B cell (primary cell): ENCODE data around the gene NSF. TPM values are rescaled to one million over a fixed set of nuclear protein-coding genes. Genes with fewer than 3 reads are reported as not detected.

Source experiments
- ATAC-seq: fragments of 200-7000 bp; cut with Tn5 transposase; one replicate; pipeline ENCODE4 v1.10.0; 2021; ENCODE audit warnings: low read depth, mild to moderate bottlenecking, moderate number of reproducible peaks, moderate library complexity
- CTCF ChIA-PET: fragments of 350-600 bp; sonication (Branson Sonifier 250); formaldehyde crosslinking; loops from one replicate; lab custom pipeline; 2021; ENCODE audit warnings: antibody characterized with exemption, inconsistent platforms; lab: Charles Lee
- POLR2A ChIA-PET: fragments of 350-600 bp; sonication (Branson Sonifier 250); formaldehyde crosslinking; loops from one replicate; lab custom pipeline; 2021; ENCODE audit warnings: antibody characterized with exemption; lab: Charles Lee
- DNase-seq: peaks from one replicate; pipeline ENCODE4 v3.0.0; 2013
- H2AFZ ChIP-seq: 2 replicates; pipeline ENCODE4 v1.6.1; 2012; ENCODE audit warnings: mild to moderate bottlenecking, low read depth, low read length; ENCODE audit not compliant: insufficient read depth, poor library complexity, severe bottlenecking
- H3K27ac ChIP-seq, 2 donors: 1 replicate in 1 of 2; 2 replicates in 1 of 2; pipeline ENCODE4 v1.5.1; 2012 to 2013; ENCODE audit warnings: low read length in 2 of 2, mild to moderate bottlenecking in 2 of 2, moderate library complexity in 1 of 2
- H3K27me3 ChIP-seq, 4 experiments: fragments of 200-600 bp in 1 of 4; sonication (generic) in 1 of 4; replicated peaks in 1 of 4; 1 replicate in 2 of 4; 2 replicates in 2 of 4; pipeline versions ENCODE4 v1.6.1 to v1.7.0; 2013 to 2016; ENCODE audit warnings: low read length in 3 of 4, mild to moderate bottlenecking in 2 of 4, mixed read lengths in 1 of 4, moderate library complexity in 1 of 4; ENCODE audit not compliant: insufficient read depth in 4 of 4, control insufficient read depth in 3 of 4; ENCODE audit errors: control extremely low read depth in 1 of 4
- H3K36me3 ChIP-seq, 2 experiments: replicated peaks in 1 of 2; 1 replicate in 1 of 2; 2 replicates in 1 of 2; pipeline versions ENCODE4 v1.6.1 to v1.7.1; 2013; ENCODE audit warnings: low read length in 1 of 2; ENCODE audit not compliant: insufficient read depth in 2 of 2, control insufficient read depth in 1 of 2; ENCODE audit errors: control extremely low read depth in 1 of 2, extremely low read depth in 1 of 2
- H3K4me1 ChIP-seq, 2 donors: fragments of 200-600 bp in 1 of 2; sonication (generic) in 1 of 2; 1 replicate in 1 of 2; 2 replicates in 1 of 2; pipeline versions ENCODE4 v1.5.1 to v1.6.1; 2013 to 2017; ENCODE audit warnings: low read length in 2 of 2; ENCODE audit not compliant: control insufficient read depth in 2 of 2, insufficient read depth in 2 of 2
- H3K4me2 ChIP-seq: replicated peaks from 2 replicates; pipeline ENCODE3; 2012; ENCODE audit warnings: mild to moderate bottlenecking, low read depth, low read length; ENCODE audit not compliant: poor library complexity, severe bottlenecking
- H3K4me3 ChIP-seq, 5 experiments: fragments of 200-600 bp in 1 of 5; sonication (generic) in 1 of 5; 1 replicate in 3 of 5; 2 replicates in 2 of 5; pipeline versions ENCODE4 v1.5.1 to v1.7.0; 2011 to 2016; ENCODE audit warnings: low read length in 4 of 5, mild to moderate bottlenecking in 4 of 5, low read depth in 2 of 5, control low read depth in 1 of 5, moderate library complexity in 1 of 5; ENCODE audit not compliant: insufficient read depth in 1 of 5; ENCODE audit errors: control extremely low read depth in 1 of 5, extremely low read depth in 1 of 5
- H3K79me2 ChIP-seq: fragments of 200-600 bp; sonication (generic); one replicate; pipeline ENCODE4 v1.6.0; 2016; ENCODE audit warnings: low read length; ENCODE audit not compliant: control insufficient read depth, insufficient read depth
- H3K9ac ChIP-seq: fragments of 200-600 bp; sonication (generic); 2 replicates; pipeline ENCODE4 v1.6.1; 2017; ENCODE audit warnings: mild to moderate bottlenecking, low read length, moderate library complexity
- H3K9me3 ChIP-seq, 3 donors: one replicate each; pipeline versions ENCODE4 v1.6.1 to v1.7.1; 2013; ENCODE audit warnings: low read length in 2 of 3; ENCODE audit not compliant: control insufficient read depth in 2 of 3, insufficient read depth in 1 of 3; ENCODE audit errors: control extremely low read depth in 1 of 3
- H4K20me1 ChIP-seq: 2 replicates; pipeline ENCODE4 v1.6.0; 2012; ENCODE audit warnings: mild to moderate bottlenecking, low read length; ENCODE audit not compliant: insufficient read depth, control insufficient read depth, poor library complexity, severe bottlenecking
- H3K27ac Mint-ChIP-seq: one replicate; pipeline ENCODE4 v1.8.0; 2021; ENCODE audit warnings: mixed read lengths
- H3K27me3 Mint-ChIP-seq: one replicate; pipeline ENCODE4 v1.8.0; 2021; ENCODE audit warnings: mixed read lengths
- H3K4me1 Mint-ChIP-seq: one replicate; pipeline ENCODE4 v1.8.0; 2021; ENCODE audit warnings: mixed read lengths
- H3K4me3 Mint-ChIP-seq: one replicate; pipeline ENCODE4 v1.8.0; 2021; ENCODE audit warnings: mixed read lengths
- H3K9me3 Mint-ChIP-seq: one replicate; pipeline ENCODE4 v1.8.0; 2022; ENCODE audit warnings: mixed read lengths; ENCODE audit not compliant: insufficient read depth
- CTCF ChIP-seq: fragments of 200-600 bp; IDR thresholded peaks from one replicate; pipeline ENCODE4 v1.8.0; 2022; ENCODE audit warnings: antibody characterized with exemption, mild to moderate bottlenecking
- EZH2 ChIP-seq: IDR thresholded peaks from 2 replicates; pipeline ENCODE4 v1.6.1; 2012; ENCODE audit warnings: borderline replicate concordance, low read depth, mild to moderate bottlenecking, moderate library complexity, low read length; ENCODE audit not compliant: insufficient read depth, poor library complexity, severe bottlenecking
- WGBS: methylation state at CpG from one replicate; pipeline ENCODE4 v1.1.5; 2013; ENCODE audit warnings: missing lambda C conversion rate; ENCODE audit not compliant: insufficient coverage; 5-methylcytosine and 5-hydroxymethylcytosine counted together
- intact Hi-C: fragments of 100-400 bp; cut with micrococcal nuclease; formaldehyde crosslinking; loops from one replicate; pipeline ENCODE4 v1.10.0; 2022
- polyA plus RNA-seq: library from polyadenylated mRNA; depleted of rRNA; stranded (reverse); fragments of >200 nt; gene quantifications from 2 replicates; pipeline ENCODE4 v1.2.3, GENCODE V29; 2012
- total RNA-seq, 2 donors: library from RNA; stranded (reverse); fragments of 120-200 nt in 1 of 2; gene quantifications; 1 replicate in 1 of 2; 2 replicates in 1 of 2; pipeline versions ENCODE4 v1.2.3 to v1.2.4, GENCODE V29; 2013 to 2022

Gene NSF
- total and polyA plus RNA-seq, 2 donors (not counting 1 experiment from before 2014, with no cell fraction given) = 10.9 to 91.0 TPM

GRCh38 chr17:46730026-46730425, 139.6 kb downstream of the NSF start:
- no peak overlapping the region for H3K4me3 ChIP-seq
- H3K36me3 ChIP-seq = peaks cover 4 to 14% of the 10 kb centered on the region in 2 experiments
- ChIA-PET POLR2A (no interaction called here), CTCF (no interaction called here)
- H3K9me3 Mint-ChIP-seq = no peaks in the 10 kb centered on the region
- H3K4me3 Mint-ChIP-seq = no peak overlapping the region
- H3K27me3 ChIP-seq = no peaks in the 10 kb centered on the region
- no peaks in the 10 kb centered on the region for H3K79me2 ChIP-seq
- WGBS = no CpG with 5 or more reads among the region's 2 CpGs
- H3K27me3 Mint-ChIP-seq = no peaks in the 10 kb centered on the region
- no peak for ATAC-seq
- peaks cover 2 to 3% of the 10 kb centered on the region in 2 donors for H3K4me1 ChIP-seq
- peaks cover 11% of the 10 kb centered on the region for H3K4me1 Mint-ChIP-seq
- no peak for TF ChIP-seq EZH2
- TF ChIP-seq CTCF = no peak
- no peak overlapping the region for H3K4me2 ChIP-seq
- no peak overlapping the region for H3K9ac ChIP-seq
- H3K27ac ChIP-seq = no peak overlapping the region
- no peak for DNase-seq
- no peaks in the 10 kb centered on the region for H3K9me3 ChIP-seq
- H4K20me1 ChIP-seq = no peaks in the 10 kb centered on the region
- no peak overlapping the region for H3K27ac Mint-ChIP-seq
- H2AFZ ChIP-seq = no peak overlapping the region
- intact Hi-C loops = no loop called here

GRCh38 chr17:46730679-46731078, 140.2 kb downstream of the NSF start:
- H4K20me1 ChIP-seq = no peaks in the 10 kb centered on the region
- no peak for TF ChIP-seq CTCF
- TF ChIP-seq EZH2 = no peak
- H3K9ac ChIP-seq = no peak overlapping the region
- H2AFZ ChIP-seq = no peak overlapping the region
- H3K9me3 ChIP-seq = no peaks in the 10 kb centered on the region
- Mint-ChIP-seq H3K27ac (no peak overlapping the region), H3K4me3 (no peak overlapping the region), H3K9me3 (no peaks in the 10 kb centered on the region), H3K4me1 (peaks cover 16% of the 10 kb centered on the region), H3K27me3 (no peaks in the 10 kb centered on the region)
- no peak for DNase-seq
- no peak overlapping the region for H3K4me2 ChIP-seq
- no peaks in the 10 kb centered on the region for H3K27me3 ChIP-seq
- intact Hi-C loops = no loop called here
- no peaks in the 10 kb centered on the region for H3K79me2 ChIP-seq
- WGBS = no CpG with 5 or more reads among the region's 1 CpG
- H3K36me3 ChIP-seq = peaks cover 4 to 13% of the 10 kb centered on the region in 2 experiments
- no peak for ATAC-seq
- no peak overlapping the region for H3K27ac ChIP-seq
- CTCF ChIA-PET = no interaction called here
- H3K4me3 ChIP-seq = no peak overlapping the region
- peaks cover 9% of the 10 kb centered on the region in 2 donors for H3K4me1 ChIP-seq
- POLR2A ChIA-PET = no interaction called here
